T47D (cell line): ENCODE data around the gene LRMDA.

Source experiments
- DNase-seq, 2 experiments: peaks; one replicate each; pipeline versions ENCODE4 v3.0.0 to v3.0.0-alpha.2; 2011 to 2012; ENCODE audit warnings: low read depth in 1 of 2, low spot score in 1 of 2
- JUND ChIP-seq: IDR thresholded peaks from 2 replicates; pipeline ENCODE4 v1.6.1; 2012; ENCODE audit warnings: low read depth
- in situ Hi-C: cut with HindIII; loops from 2 replicates; pipeline ENCODE4 v1.10.0; 2016; ENCODE audit warnings: low sequenced_read_pairs, low pct_unique_long_range_greater_than_20kb

Gene LRMDA

DNA sequence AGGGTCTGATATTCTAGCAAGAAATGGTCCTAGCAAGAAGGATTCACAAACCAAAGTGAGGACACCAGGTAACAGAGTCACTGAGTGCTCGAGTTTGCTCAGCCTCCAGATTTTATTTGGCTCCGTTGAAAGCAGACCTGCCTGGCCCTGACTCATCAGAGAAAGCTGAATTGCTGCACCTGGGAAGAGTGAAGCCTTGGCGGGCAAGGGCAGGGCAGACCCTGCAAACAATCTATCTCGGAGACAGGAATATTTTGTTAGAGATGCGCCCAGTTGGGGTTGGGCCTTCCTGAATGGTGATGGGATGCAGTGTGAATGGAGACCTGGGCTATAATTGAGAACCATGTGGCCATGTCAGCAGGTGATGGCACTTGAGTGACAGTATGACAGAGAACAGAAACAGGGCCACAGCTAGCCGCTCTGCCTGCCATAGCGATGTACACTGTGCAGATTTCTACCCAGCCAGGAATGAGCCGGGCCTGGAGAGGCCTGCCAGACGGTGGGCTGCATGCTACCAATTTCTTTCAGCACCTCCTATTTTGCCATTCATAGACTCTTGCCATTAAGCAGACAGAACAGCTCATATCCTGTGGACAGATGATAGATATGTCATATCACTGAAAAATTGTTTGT lies 744.2 kb downstream of the LRMDA start:
- TF ChIP-seq JUND = no peak
- no peak for DNase-seq
- in situ Hi-C loops = no loop called here

DNA sequence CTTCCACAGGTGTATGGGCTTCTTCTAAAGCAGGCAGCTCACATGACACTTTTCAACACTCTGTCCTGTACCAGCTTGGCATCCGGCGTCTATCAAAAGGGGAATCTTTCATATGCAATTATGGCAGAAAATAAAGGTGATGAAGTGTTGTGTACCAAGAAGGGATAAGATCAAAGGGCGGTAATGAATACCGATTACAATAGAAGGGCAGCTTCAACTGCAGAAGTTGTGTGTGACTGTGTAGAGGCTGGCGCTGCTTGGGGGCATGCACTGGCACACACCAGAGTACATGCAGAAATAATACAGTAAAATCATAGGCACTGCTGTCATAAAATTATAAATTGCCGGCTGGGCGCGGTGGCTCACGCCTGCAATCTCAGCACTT lies 744.7 kb downstream of the LRMDA start:
- in situ Hi-C loops = no loop called here
- TF ChIP-seq JUND = no peak
- no peak for DNase-seq

GRCh38 chr10:76177936-76178335 lies 746.5 kb downstream of the LRMDA start:
- in situ Hi-C loops = no loop called here
- no peak for TF ChIP-seq JUND

DNA sequence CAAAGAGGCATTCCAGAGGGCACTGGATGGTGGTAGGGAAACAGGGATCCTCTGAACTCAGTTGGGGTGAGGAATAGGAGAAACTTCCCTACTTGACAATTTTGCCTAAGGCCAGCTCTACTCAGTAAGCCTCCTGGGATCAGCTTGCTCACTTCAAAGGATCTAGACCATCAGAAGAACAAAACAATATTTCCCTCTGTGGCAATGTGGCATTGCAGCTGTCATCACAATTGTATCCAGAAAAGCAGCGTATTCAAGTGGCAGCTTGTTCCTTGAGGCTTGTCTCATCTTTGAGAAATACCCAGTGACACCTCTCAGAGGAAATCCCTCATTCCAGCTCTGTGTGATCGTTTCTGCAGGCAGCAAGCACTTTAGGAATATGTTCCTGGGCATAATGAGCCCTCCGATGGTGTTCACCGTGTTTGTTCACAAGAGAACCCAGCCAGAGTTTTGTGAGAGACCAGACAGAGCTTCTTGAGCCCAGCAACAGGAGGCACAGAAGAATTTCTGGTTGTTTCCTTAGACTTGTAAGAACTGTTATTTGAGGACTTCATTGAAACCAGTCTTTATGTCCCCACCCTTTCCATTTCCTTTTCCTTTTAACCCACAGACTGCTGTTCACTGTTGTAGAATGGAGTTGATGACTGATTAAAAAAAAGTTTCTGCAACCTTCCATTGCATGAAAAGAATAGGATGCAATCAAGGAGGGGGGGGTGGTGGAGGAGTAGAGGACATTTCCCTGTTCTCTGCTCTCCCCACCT lies 747.3 kb downstream of the LRMDA start:
- TF ChIP-seq JUND = no peak
- in situ Hi-C loops = no loop called here
- no peak for DNase-seq

More at GRCh38 chr10:76177936-76178335, 746.5 kb downstream of the LRMDA start:
- no peak for DNase-seq

- DNase-seq = no peak
- TF ChIP-seq JUND = no peak
- in situ Hi-C loops = no loop called here
Measured at GRCh38 chr10:76179806-76180205, 748.4 kb downstream of the LRMDA start.

GRCh38 chr10:76184647-76185046 lies 753.2 kb downstream of the LRMDA start:
- DNase-seq = no peak
- in situ Hi-C loops = no loop called here
- TF ChIP-seq JUND = no peak

GRCh38 chr10:76185471-76186301 lies 754.3 kb downstream of the LRMDA start:
- no peak for DNase-seq
- in situ Hi-C loops = no loop called here
- TF ChIP-seq JUND = no peak

DNA sequence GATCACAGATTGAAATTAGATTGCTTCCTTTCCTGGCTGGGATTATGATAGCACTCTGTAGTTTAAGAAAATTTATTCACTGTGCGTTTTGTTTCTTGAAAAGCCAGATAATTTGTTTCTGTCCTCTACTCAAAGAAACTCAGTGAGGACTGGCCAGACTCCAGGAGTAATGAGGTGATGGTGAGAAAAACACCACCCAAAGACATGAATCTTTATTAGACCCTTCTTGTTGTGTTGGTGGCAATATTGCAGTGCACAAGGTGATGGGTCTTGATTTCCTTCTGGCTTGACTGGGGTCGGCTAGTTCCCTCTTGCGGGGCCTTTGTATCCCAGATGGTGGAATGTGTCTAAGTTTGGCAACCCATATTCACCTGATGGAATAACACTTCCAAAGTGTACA lies 756.8 kb downstream of the LRMDA start:
- TF ChIP-seq JUND = no peak
- in situ Hi-C loops = no loop called here
- no peak for DNase-seq

- in situ Hi-C loops = no loop called here
- no peak for TF ChIP-seq JUND
- DNase-seq = no peak
Measured at GRCh38 chr10:76190634-76191270, 759.3 kb downstream of the LRMDA start.

GRCh38 chr10:76191336-76191735 lies 759.9 kb downstream of the LRMDA start:
- DNase-seq = no peak
- TF ChIP-seq JUND = no peak
- in situ Hi-C loops = no loop called here

GRCh38 chr10:76192151-76192550 lies 760.7 kb downstream of the LRMDA start:
- in situ Hi-C loops = no loop called here

DNA sequence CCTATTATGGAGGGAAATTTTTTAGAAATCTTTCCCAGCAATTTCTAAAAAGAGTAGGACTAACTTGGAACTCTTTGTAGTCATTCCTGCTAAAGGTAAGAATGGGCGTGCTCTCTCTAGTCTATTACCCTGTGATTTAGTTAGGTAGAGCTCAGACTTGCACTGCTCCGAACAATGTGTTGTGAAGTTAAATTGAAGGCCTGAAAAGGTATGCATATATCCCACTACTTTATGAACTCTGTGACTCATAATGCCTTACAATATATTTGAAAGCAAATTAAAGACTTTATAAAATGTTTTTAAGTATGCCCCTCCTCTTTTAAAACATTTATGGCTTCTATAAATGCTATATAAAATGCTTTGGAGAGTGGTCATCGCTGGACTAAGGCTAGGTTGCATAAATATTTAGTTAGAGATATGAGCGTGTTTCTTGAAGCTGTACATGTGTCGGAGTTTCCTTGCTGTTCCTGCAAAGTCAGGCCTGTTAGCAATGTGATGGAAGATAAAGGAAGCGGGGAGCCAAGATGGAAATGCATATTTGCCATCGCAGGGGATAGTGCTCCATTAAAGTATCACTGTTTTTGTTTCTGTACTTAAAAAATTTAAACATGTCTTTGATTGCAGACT lies 761.4 kb downstream of the LRMDA start:
- no peak for TF ChIP-seq JUND
- no peak for DNase-seq
- in situ Hi-C loops = no loop called here

More at GRCh38 chr10:76192151-76192550, 760.7 kb downstream of the LRMDA start:
- no peak for TF ChIP-seq JUND
- no peak for DNase-seq
